Keratinocyte (primary cell): ENCODE results near the gene TMCO4. TPM values are rescaled to one million over a fixed set of nuclear protein-coding genes. Genes with fewer than 3 reads are reported as not detected.

Source experiments
- DNase-seq: peaks from one replicate; pipeline ENCODE4 v3.0.0-alpha.2; 2011; ENCODE audit warnings: low read depth, missing footprints, low spot score
- FAIRE-seq: peaks from 2 replicates; lab custom pipeline; 2011; peaks lifted over from hg19 to GRCh38; lab: Jason Lieb, UNC
- H2AFZ ChIP-seq: 2 replicates; pipeline ENCODE4 v1.6.0; 2012; ENCODE audit warnings: low read length, control low read depth, inconsistent platforms; ENCODE audit not compliant: control insufficient read depth
- H3K27ac ChIP-seq: 2 replicates; pipeline ENCODE4 v1.5.1; 2011; ENCODE audit warnings: low read length; ENCODE audit not compliant: control insufficient read depth, insufficient read depth
- H3K27me3 ChIP-seq: 3 replicates; pipeline ENCODE4 v1.6.0; 2011; ENCODE audit warnings: low read length; ENCODE audit not compliant: control insufficient read depth, insufficient read depth; ENCODE audit errors: extremely low read depth
- H3K36me3 ChIP-seq, 2 experiments: 2 replicates in 1 of 2; 3 replicates in 1 of 2; pipeline ENCODE4 v1.5.1; 2011; ENCODE audit warnings: low read length in 2 of 2, mild to moderate bottlenecking in 1 of 2; ENCODE audit not compliant: control insufficient read depth in 2 of 2, insufficient read depth in 2 of 2; ENCODE audit errors: extremely low read depth in 1 of 2
- H3K4me1 ChIP-seq: 3 replicates; pipeline ENCODE4 v1.5.1; 2011; ENCODE audit warnings: low read length; ENCODE audit not compliant: control insufficient read depth, insufficient read depth; ENCODE audit errors: extremely low read depth
- H3K4me2 ChIP-seq: 3 replicates; pipeline ENCODE4 v1.6.0; 2011; ENCODE audit warnings: low read depth, low read length; ENCODE audit not compliant: control insufficient read depth, insufficient read depth; ENCODE audit errors: extremely low read depth
- H3K4me3 ChIP-seq, 3 experiments: fragments of 200-600 bp in 1 of 3; sonication (generic) in 1 of 3; 2 replicates in 2 of 3; 3 replicates in 1 of 3; pipeline ENCODE4 v1.5.1; 2011 to 2016; ENCODE audit warnings: low read length in 3 of 3, mild to moderate bottlenecking in 3 of 3, control low read depth in 2 of 3, inconsistent platforms in 1 of 3, low read depth in 1 of 3, mixed read lengths in 1 of 3, mixed run types in 1 of 3, moderate library complexity in 1 of 3; ENCODE audit not compliant: control insufficient read depth in 2 of 3, insufficient read depth in 2 of 3; ENCODE audit errors: extremely low read depth in 1 of 3
- H3K79me2 ChIP-seq: 2 replicates; pipeline ENCODE4 v1.6.0; 2012; ENCODE audit warnings: low read length; ENCODE audit not compliant: control insufficient read depth, insufficient read depth
- H3K9ac ChIP-seq: 3 replicates; pipeline ENCODE4 v1.6.0; 2011; ENCODE audit warnings: low read length; ENCODE audit not compliant: control insufficient read depth, insufficient read depth; ENCODE audit errors: extremely low read depth
- H3K9me1 ChIP-seq: 3 replicates; pipeline ENCODE4 v1.6.0; 2011; ENCODE audit warnings: low read length; ENCODE audit not compliant: control insufficient read depth, insufficient read depth; ENCODE audit errors: extremely low read depth
- H3K9me3 ChIP-seq: 2 replicates; pipeline ENCODE4 v1.5.1; 2012; ENCODE audit warnings: low read depth, low read length; ENCODE audit not compliant: control insufficient read depth
- H4K20me1 ChIP-seq: 3 replicates; pipeline ENCODE4 v1.6.0; 2011; ENCODE audit warnings: low read length; ENCODE audit not compliant: control insufficient read depth, insufficient read depth; ENCODE audit errors: extremely low read depth
- EZH2 ChIP-seq: IDR thresholded peaks from one replicate; pipeline ENCODE4 v1.6.1; 2012; ENCODE audit warnings: inconsistent platforms, mild to moderate bottlenecking, low read length, moderate library complexity
- dilution Hi-C: fragments of 300-500 bp; cut with MboI; formaldehyde crosslinking; loops from one replicate; pipeline ENCODE4 v1.7.0; 2020; ENCODE audit warnings: low sequenced_read_pairs; ENCODE audit not compliant: extremely low pct_ligation_motif_present
- polyA plus RNA-seq, 5 experiments: library from polyadenylated mRNA; depleted of rRNA in 3 of 5; stranded (reverse) in 3 of 5; stranded (forward) in 1 of 5; unstranded in 1 of 5; fragments of >200 nt; gene quantifications; 1 replicate in 1 of 5; 2 replicates in 3 of 5; 3 replicates in 1 of 5; pipeline versions ENCODE4 v1.2.1 to v1.2.3, GENCODE V29; 2011 to 2012; ENCODE audit warnings: missing spikeins in 2 of 5, low read depth in 1 of 5, low replicate concordance in 1 of 5
- TF ChIP-seq, protein P1 (sequence below), 3 experiments: IDR thresholded peaks in 1 of 3; conservative IDR thresholded peaks in 1 of 3; optimal IDR thresholded peaks in 1 of 3; 2 replicates in 2 of 3; 3 replicates in 1 of 3; pipeline versions ENCODE3 to v1.5.1; 2011; ENCODE audit warnings: low read length in 3 of 3, mild to moderate bottlenecking in 3 of 3, moderate library complexity in 2 of 3, control low read depth in 1 of 3, inconsistent platforms in 1 of 3; ENCODE audit not compliant: insufficient read depth in 2 of 3; ENCODE audit errors: extremely low read depth in 1 of 3

TMCO4 gene
- polyA plus RNA-seq, 1 donor (not counting 4 experiments of a cell fraction or from before 2014, with no cell fraction given) = 1.2 TPM

DNA sequence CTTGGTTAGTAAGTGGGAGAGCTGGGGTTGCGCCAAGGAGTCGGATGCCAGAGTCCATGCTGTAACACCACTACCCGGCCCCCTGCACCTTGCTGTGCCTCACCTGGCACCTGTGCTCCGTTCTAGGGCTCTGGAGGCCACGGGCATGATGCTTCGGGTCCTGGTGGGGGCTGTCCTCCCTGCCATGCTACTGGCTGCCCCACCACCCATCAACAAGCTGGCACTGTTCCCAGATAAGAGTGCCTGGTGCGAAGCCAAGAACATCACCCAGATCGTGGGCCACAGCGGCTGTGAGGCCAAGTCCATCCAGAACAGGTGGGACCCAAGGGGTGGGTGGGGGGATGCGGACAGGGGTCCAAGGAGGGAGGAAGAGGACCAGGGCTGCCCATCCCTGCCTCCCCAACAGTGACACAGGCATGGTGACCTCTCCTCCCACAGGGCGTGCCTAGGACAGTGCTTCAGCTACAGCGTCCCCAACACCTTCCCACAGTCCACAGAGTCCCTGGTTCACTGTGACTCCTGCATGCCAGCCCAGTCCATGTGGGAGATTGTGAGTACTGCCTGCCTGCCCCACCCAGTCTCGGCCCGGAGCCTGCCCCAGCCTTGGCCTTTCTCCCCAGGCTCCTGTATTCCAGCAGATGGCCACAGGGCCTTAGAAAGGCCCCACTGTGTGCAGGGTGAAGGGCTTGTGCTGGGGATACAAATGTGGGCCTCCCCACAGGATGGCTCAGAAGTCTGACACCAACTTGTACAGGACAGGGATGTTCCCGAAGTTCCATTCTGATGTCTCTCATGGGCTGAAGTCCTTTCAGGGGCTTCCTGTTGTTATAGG, 144.6 kb downstream of the TMCO4 start:
- Histone ChIP-seq H3K4me2 (no peak overlapping the region), H3K36me3 (peaks cover 3 to 11% of the 10 kb centered on the region in 2 experiments), H3K9me1 (peaks cover 2% of the 10 kb centered on the region), H3K27me3 (no peaks in the 10 kb centered on the region), H3K79me2 (peaks cover 20% of the 10 kb centered on the region), H3K4me1 (peaks cover 30% of the 10 kb centered on the region), H2AFZ (no peak overlapping the region), H3K27ac (no peak overlapping the region), H3K9ac (no peak overlapping the region), H3K4me3 (no peak overlapping the region), H4K20me1 (no peaks in the 10 kb centered on the region), H3K9me3 (no peaks in the 10 kb centered on the region)
- dilution Hi-C loops = no loop called here
- TF ChIP-seq, protein P1, sequence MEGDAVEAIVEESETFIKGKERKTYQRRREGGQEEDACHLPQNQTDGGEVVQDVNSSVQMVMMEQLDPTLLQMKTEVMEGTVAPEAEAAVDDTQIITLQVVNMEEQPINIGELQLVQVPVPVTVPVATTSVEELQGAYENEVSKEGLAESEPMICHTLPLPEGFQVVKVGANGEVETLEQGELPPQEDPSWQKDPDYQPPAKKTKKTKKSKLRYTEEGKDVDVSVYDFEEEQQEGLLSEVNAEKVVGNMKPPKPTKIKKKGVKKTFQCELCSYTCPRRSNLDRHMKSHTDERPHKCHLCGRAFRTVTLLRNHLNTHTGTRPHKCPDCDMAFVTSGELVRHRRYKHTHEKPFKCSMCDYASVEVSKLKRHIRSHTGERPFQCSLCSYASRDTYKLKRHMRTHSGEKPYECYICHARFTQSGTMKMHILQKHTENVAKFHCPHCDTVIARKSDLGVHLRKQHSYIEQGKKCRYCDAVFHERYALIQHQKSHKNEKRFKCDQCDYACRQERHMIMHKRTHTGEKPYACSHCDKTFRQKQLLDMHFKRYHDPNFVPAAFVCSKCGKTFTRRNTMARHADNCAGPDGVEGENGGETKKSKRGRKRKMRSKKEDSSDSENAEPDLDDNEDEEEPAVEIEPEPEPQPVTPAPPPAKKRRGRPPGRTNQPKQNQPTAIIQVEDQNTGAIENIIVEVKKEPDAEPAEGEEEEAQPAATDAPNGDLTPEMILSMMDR (optimal IDR thresholded peaks at IDR 0.05 in 1 of 3, IDR thresholded peaks at IDR 0.05 in 1 of 3, conservative IDR thresholded peaks at IDR 0.05 in 1 of 3; ENCODE audit: extremely low read depth in 1 of 3, insufficient read depth in 2 of 3, low read length in 3 of 3) = no peak
- TF ChIP-seq EZH2 = no peak
- DNase-seq (no peak), FAIRE-seq (no peak)

DNA sequence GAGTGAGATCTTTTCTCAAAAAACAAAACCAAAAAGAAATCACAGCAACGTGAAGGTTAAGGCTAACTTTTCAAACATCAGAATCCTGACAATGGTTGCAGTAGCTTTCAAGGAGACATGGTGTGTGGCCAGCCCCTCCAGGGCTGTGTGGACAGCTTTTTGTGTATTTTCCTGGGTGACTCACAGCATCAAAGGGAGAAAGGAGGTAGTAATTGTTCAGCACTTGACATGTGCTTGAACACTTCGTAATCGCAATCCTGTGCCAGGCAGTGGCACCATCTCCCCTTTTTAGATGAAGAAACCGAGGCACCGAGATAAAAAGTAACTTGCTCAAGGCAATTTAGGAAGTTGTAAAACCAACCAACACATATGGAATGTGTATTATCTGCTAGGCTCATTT, 145.3 kb downstream of the TMCO4 start:
- FAIRE-seq (peak; percentile 55), DNase-seq (no peak)
- Histone ChIP-seq H3K9ac (no peak overlapping the region), H3K4me3 (no peak overlapping the region), H3K36me3 (peaks cover 3 to 11% of the 10 kb centered on the region in 2 experiments), H3K79me2 (peaks cover 26% of the 10 kb centered on the region), H3K9me3 (no peaks in the 10 kb centered on the region), H3K4me1 (peaks cover 29% of the 10 kb centered on the region), H2AFZ (no peak overlapping the region), H3K9me1 (peaks cover 2% of the 10 kb centered on the region), H3K4me2 (no peak overlapping the region), H4K20me1 (no peaks in the 10 kb centered on the region), H3K27ac (no peak overlapping the region), H3K27me3 (no peaks in the 10 kb centered on the region)
- dilution Hi-C loops = no loop called here
- TF ChIP-seq EZH2 = no peak
- TF ChIP-seq, protein P1 (optimal IDR thresholded peaks at IDR 0.05 in 1 of 3, IDR thresholded peaks at IDR 0.05 in 1 of 3, conservative IDR thresholded peaks at IDR 0.05 in 1 of 3; ENCODE audit: extremely low read depth in 1 of 3, insufficient read depth in 2 of 3, low read length in 3 of 3) = no peak
